T47D (cell line): ENCODE data around the gene MAP1LC3A.

Source experiments
- DNase-seq, 2 experiments: peaks; one replicate each; pipeline versions ENCODE4 v3.0.0 to v3.0.0-alpha.2; 2011 to 2012; ENCODE audit warnings: low read depth in 1 of 2, low spot score in 1 of 2
- JUND ChIP-seq: IDR thresholded peaks from 2 replicates; pipeline ENCODE4 v1.6.1; 2012; ENCODE audit warnings: low read depth
- in situ Hi-C: cut with HindIII; loops from 2 replicates; pipeline ENCODE4 v1.10.0; 2016; ENCODE audit warnings: low sequenced_read_pairs, low pct_unique_long_range_greater_than_20kb

The MAP1LC3A gene

GRCh38 chr20:34600892-34601653 lies 42.6 kb downstream of the MAP1LC3A start:
- DNase-seq, result no peak
- in situ Hi-C loops, result no loop called here
- no peak for TF ChIP-seq JUND

GRCh38 chr20:34604980-34605788 lies 46.7 kb downstream of the MAP1LC3A start:
- no peak for TF ChIP-seq JUND
- no peak for DNase-seq
- in situ Hi-C loops, result no loop called here

GRCh38 chr20:34607066-34607465 lies 48.5 kb downstream of the MAP1LC3A start:
- no peak for TF ChIP-seq JUND
- DNase-seq, result no peak
- in situ Hi-C loops, result no loop called here
